Stomach (tissue), 9 donors: ENCODE results near the gene TXNDC15. TPM values are rescaled to one million over a fixed set of nuclear protein-coding genes. Genes with fewer than 3 reads are reported as not detected.
A peak's percentile ranks its signal among the peaks of the same experiment; 100 is the strongest.

ENCODE experiments used
- DNase-seq, 2 donors: peaks; one replicate each; pipeline versions ENCODE4 v3.0.0 to v3.0.0-alpha.2; 2013 to 2019
- H3K27ac ChIP-seq, 5 donors: fragments of 200-600 bp in 4 of 5; sonication (generic) in 4 of 5; one replicate each; pipeline ENCODE4 v1.5.1; 2013 to 2019; ENCODE audit warnings: mild to moderate bottlenecking in 1 of 5, moderate library complexity in 1 of 5
- H3K27me3 ChIP-seq, 3 donors: fragments of 200-600 bp; sonication (generic); one replicate each; pipeline ENCODE4 v1.5.1; 2017 to 2019; ENCODE audit warnings: mixed run types in 1 of 3
- H3K36me3 ChIP-seq, 4 donors: fragments of 200-600 bp; sonication (generic); 1 replicate in 3 of 4; 2 replicates in 1 of 4; pipeline ENCODE4 v1.5.1; 2016 to 2019
- H3K4me1 ChIP-seq, 4 donors: fragments of 200-600 bp; sonication (generic); one replicate each; pipeline ENCODE4 v1.5.1; 2016 to 2019
- H3K4me3 ChIP-seq, 4 donors: fragments of 200-600 bp; sonication (generic) in 3 of 4; one replicate each; pipeline ENCODE4 v1.5.1; 2016 to 2019; ENCODE audit warnings: mild to moderate bottlenecking in 1 of 4
- H3K9me3 ChIP-seq, 4 donors: fragments of 200-600 bp; sonication (generic); one replicate each; pipeline ENCODE4 v1.5.1; 2016 to 2019
- EP300 ChIP-seq: sonication (generic); formaldehyde crosslinking; IDR thresholded peaks from one replicate; pipeline ENCODE4 v1.6.1; 2017; ENCODE audit warnings: antibody characterized with exemption
- POLR2A ChIP-seq, 4 donors: fragments of 450-650 bp; IDR thresholded peaks; one replicate each; pipeline ENCODE4 v1.6.1; 2016; ENCODE audit warnings: antibody characterized with exemption in 4 of 4, control low read depth in 2 of 4, mild to moderate bottlenecking in 1 of 4, moderate library complexity in 1 of 4
- POLR2AphosphoS5 ChIP-seq, 3 donors: sonication (generic); formaldehyde crosslinking; IDR thresholded peaks; one replicate each; pipeline ENCODE4 v1.6.1; 2016; ENCODE audit warnings: antibody characterized with exemption in 3 of 3
- WGBS, 5 donors: extraction: QIAGEN DNeasy Blood & Tissue Kit in 3 of 5; methylation state at CpG; one replicate each; pipeline versions ENCODE4 v1.1.5 to v1.1.7; 2013 to 2018; 5-methylcytosine and 5-hydroxymethylcytosine counted together
- intact Hi-C: fragments of 100-400 bp; cut with DNase I; formaldehyde crosslinking; loops from one replicate; pipeline ENCODE4 v1.15.1; 2023; ENCODE audit warnings: low total_unique reads
- polyA plus RNA-seq, 3 donors: library from polyadenylated mRNA; stranded (reverse); fragments of 200-250 nt; gene quantifications; one replicate each; pipeline ENCODE4 v1.2.3, GENCODE V29; 2013
- small RNA-seq, 4 donors: library from RNA; depleted of rRNA; stranded (forward); fragments of <200 nt; gene quantifications; one replicate each; pipeline ENCODE3, GENCODE V24; 2016
- total RNA-seq, 5 donors: library from RNA; depleted of rRNA; stranded (reverse); fragments of >200 nt; gene quantifications; one replicate each; pipeline versions ENCODE4 v1.1.0 to v1.2.3, GENCODE V29; 2014 to 2016
- TF ChIP-seq, protein P1 (sequence below), 7 experiments: fragments of 450-650 bp in 4 of 7; fragments of 200-600 bp in 3 of 7; sonication (generic) in 3 of 7; IDR thresholded peaks; one replicate each; pipeline ENCODE4 v1.5.1; 2016 to 2019; ENCODE audit warnings: antibody characterized with exemption in 7 of 7, control low read depth in 2 of 7, mild to moderate bottlenecking in 1 of 7
- donor health status: healthy with polysubstance abuse.
- donor health status: Bipolar disorder and iron deficiency.
- donor health status: healthy.

TXNDC15 gene
- total and polyA plus RNA-seq, 8 donors: 15.9 to 221 (median 39.4) TPM

DNA sequence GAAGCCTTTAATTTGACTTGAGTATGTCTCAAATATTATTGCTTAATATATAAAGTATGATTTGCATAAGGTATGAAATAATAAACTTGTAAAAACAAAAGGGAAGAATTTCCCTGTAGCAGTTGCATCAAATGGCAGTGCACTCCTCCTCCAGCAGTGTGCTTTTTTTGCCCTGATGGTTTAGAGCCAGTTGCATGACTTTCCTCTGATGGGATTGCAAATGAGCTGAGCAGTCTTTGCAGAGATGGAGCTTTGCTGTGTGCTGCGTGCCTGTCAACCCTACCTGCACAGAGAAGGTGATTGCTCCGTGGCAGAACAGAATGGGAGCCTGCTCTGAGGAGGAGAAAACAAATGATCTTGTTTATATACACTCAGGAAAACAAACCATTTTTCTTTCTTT is 70.9 kb downstream of the TXNDC15 start:
- TF ChIP-seq POLR2A (IDR thresholded peaks at IDR 0.05) (no peak), EP300 (no peak), POLR2AphosphoS5 (IDR thresholded peaks at IDR 0.05) (no peak)
- TF ChIP-seq, protein P1, sequence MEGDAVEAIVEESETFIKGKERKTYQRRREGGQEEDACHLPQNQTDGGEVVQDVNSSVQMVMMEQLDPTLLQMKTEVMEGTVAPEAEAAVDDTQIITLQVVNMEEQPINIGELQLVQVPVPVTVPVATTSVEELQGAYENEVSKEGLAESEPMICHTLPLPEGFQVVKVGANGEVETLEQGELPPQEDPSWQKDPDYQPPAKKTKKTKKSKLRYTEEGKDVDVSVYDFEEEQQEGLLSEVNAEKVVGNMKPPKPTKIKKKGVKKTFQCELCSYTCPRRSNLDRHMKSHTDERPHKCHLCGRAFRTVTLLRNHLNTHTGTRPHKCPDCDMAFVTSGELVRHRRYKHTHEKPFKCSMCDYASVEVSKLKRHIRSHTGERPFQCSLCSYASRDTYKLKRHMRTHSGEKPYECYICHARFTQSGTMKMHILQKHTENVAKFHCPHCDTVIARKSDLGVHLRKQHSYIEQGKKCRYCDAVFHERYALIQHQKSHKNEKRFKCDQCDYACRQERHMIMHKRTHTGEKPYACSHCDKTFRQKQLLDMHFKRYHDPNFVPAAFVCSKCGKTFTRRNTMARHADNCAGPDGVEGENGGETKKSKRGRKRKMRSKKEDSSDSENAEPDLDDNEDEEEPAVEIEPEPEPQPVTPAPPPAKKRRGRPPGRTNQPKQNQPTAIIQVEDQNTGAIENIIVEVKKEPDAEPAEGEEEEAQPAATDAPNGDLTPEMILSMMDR (IDR thresholded peaks at IDR 0.05): no peak
- Histone ChIP-seq H3K9me3 (no peaks in the 10 kb centered on the region), H3K27ac (no peak overlapping the region), H3K27me3 (no peaks in the 10 kb centered on the region), H3K4me1 (peaks cover 0 to 21% (median 8%) of the 10 kb centered on the region in 4 donors), H3K4me3 (no peak overlapping the region), H3K36me3 (peaks cover 0 to 7% (median 2%) of the 10 kb centered on the region in 4 donors)
- WGBS, 5 donors: 84 to 97% (median 89%) methylated on average over 2 of the region's 2 CpGs
- DNase-seq: no peak
- intact Hi-C loops: no loop called here

DNA sequence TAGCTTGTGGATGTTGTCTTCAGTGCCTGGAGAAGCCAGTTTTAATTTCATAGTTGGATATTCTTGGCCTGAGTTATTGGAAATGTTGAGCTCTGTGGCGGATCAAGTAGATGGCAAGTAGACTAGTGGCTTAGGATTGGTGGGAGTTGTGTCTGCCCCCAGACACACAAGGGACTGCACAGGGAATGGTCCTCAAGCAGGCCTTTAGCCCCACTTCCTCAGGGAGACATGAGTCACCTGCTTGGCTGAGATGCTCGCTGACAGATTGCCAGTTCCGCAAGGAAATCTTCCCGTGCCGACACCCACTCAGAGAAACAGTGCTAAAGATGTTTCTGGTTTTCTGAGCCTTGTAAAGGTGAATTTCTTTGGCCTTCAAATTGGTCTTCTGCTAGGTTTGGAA is 74.7 kb downstream of the TXNDC15 start:
- Histone ChIP-seq H3K27ac (peak overlapping the region in 3 of 5 donors; percentile 8 to 69 (median 62)), H3K27me3 (no peaks in the 10 kb centered on the region), H3K36me3 (peaks cover 0 to under 1% (median 0%) of the 10 kb centered on the region in 4 donors), H3K4me3 (no peak overlapping the region), H3K4me1 (peaks cover 0 to 15% (median 7%) of the 10 kb centered on the region in 4 donors), H3K9me3 (peaks cover 0 to 6% (median 1%) of the 10 kb centered on the region in 4 donors)
- intact Hi-C loops: no loop called here
- peak in 1 of 2 donors; percentile 15 for DNase-seq
- TF ChIP-seq POLR2AphosphoS5 (IDR thresholded peaks at IDR 0.05): peak in 1 of 3 donors; percentile 23
- TF ChIP-seq POLR2A (IDR thresholded peaks at IDR 0.05): no peak
- WGBS, 5 donors: 64 to 85% (median 76%) methylated on average over 5 of the region's 5 CpGs

DNA sequence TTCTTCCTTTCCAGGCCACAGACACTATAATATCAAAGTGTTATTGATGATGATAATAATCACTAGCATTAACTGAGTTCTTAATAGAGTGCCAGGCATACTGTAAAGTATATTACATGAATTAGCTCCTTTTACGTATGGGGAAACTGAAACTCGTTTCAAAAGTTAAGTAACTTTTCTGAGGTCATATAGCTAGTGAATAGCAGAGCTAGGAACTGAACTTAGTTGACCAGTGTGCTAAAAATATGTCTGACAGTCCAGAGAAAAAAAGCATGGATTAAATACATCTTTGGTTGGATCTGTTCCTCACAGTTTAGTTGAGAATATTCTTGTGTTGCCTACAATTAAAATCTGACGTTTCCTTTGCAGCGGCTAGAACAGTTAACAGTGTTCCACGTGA is 75.1 kb downstream of the TXNDC15 start:
- intact Hi-C loops: no loop called here
- DNase-seq: no peak

More for the DNA sequence above, 75.1 kb downstream of the TXNDC15 start:
- peaks cover 0 to 4% (median 0%) of the 10 kb centered on the region in 4 donors for H3K36me3 ChIP-seq
- peaks cover 0 to 15% (median 5%) of the 10 kb centered on the region in 4 donors for H3K4me1 ChIP-seq
- no peak for TF ChIP-seq EP300
- TF ChIP-seq, protein P1 (IDR thresholded peaks at IDR 0.05): no peak
- TF ChIP-seq POLR2AphosphoS5 (IDR thresholded peaks at IDR 0.05): peak in 1 of 3 donors; percentile 20
- WGBS, 5 donors: 64 to 89% (median 82%) methylated on average over 5 of the region's 5 CpGs
- no peaks in the 10 kb centered on the region for H3K27me3 ChIP-seq
- H3K4me3 ChIP-seq: no peak overlapping the region
- peaks cover 0 to 9% (median 3%) of the 10 kb centered on the region in 4 donors for H3K9me3 ChIP-seq
- peak overlapping the region in 3 of 5 donors; percentile 8 to 69 (median 62) for H3K27ac ChIP-seq

Small RNAs within 50 kb of the gene (small RNA-seq; reads per million reads assigned to genes)
- gene MIR4461 (0 reads per million in 4 donors), gene MTND3P25 (0 to 0.30 (median 0) reads per million in 4 donors), gene MTND4LP30 (0 reads per million in 4 donors)

Other genes starting within 250 kb of the TXNDC15 start
- gene SAR1B, start 241.5 kb upstream of the TXNDC15 start, total RNA-seq: 10 to 100 TPM in 4 of 5 donors, 1 to 10 TPM in 1; 9.0 to 81.9 (median 47.2) TPM
- gene SAR1B, start 241.5 kb upstream of the TXNDC15 start, polyA plus RNA-seq: 10 to 100 TPM; 24.7 to 52.5 (median 25.4) TPM
- gene SEC24A, start 225.6 kb upstream of the TXNDC15 start, total RNA-seq: 10 to 100 TPM in 4 of 5 donors, 1 to 10 TPM in 1; 3.2 to 72.4 (median 39.3) TPM
- gene SEC24A, start 225.6 kb upstream of the TXNDC15 start, polyA plus RNA-seq: 1 to 10 TPM; 2.8 to 8.9 (median 8.3) TPM
- 10 to 100 TPM; 14.2 to 46.7 (median 19.4) TPM for gene CAMLG, start 135.8 kb upstream of the TXNDC15 start, total RNA-seq
- gene CAMLG, start 135.8 kb upstream of the TXNDC15 start, polyA plus RNA-seq: 10 to 100 TPM; 26.3 to 71.0 (median 44.3) TPM
- 10 to 100 TPM; 19.7 to 64.6 (median 53.7) TPM for gene DDX46, start 115.6 kb upstream of the TXNDC15 start, total RNA-seq
- gene DDX46, start 115.6 kb upstream of the TXNDC15 start, polyA plus RNA-seq: 10 to 100 TPM; 10.0 to 17.1 (median 13.8) TPM
- gene C5orf24, start 28.4 kb upstream of the TXNDC15 start, total RNA-seq: 10 to 100 TPM; 28.6 to 54.9 (median 43.9) TPM
- 10 to 100 TPM; 16.0 to 17.1 (median 16.5) TPM for gene C5orf24, start 28.4 kb upstream of the TXNDC15 start, polyA plus RNA-seq
- 10 to 100 TPM in 2 of 5 donors, 1 to 10 TPM in 2, under 1 TPM in 1; under 0.01 to 18.5 (median 6.7) TPM for gene PCBD2, start 30.8 kb downstream of the TXNDC15 start, total RNA-seq
- gene PCBD2, start 30.8 kb downstream of the TXNDC15 start, polyA plus RNA-seq: 1 to 10 TPM; 5.7 to 7.9 (median 7.5) TPM
- gene CATSPER3, start 93.5 kb downstream of the TXNDC15 start, total RNA-seq: not detected
- gene CATSPER3, start 93.5 kb downstream of the TXNDC15 start, polyA plus RNA-seq: under 1 TPM in 2 of 3 donors, not detected in 1; 0.62 to 0.88 TPM
- gene PITX1, start 159.9 kb downstream of the TXNDC15 start, total RNA-seq: 10 to 100 TPM; 30.3 to 91.1 (median 42.6) TPM
- gene PITX1, start 159.9 kb downstream of the TXNDC15 start, polyA plus RNA-seq: 100 to 1,000 TPM in 1 of 3 donors, 10 to 100 TPM in 2; 31.6 to 149 (median 48.7) TPM